GM19240 (cell line): ENCODE results near the gene GNB5.
"Not testable (repeated sequence)": the region's sequence is repeated elsewhere in the genome, so short reads cannot be mapped to it uniquely, and the experiment has no call there.

Experiments
- DNase-seq: peaks from one replicate; pipeline ENCODE4 v3.0.0; 2011; ENCODE audit warnings: low spot score; ENCODE audit not compliant: insufficient read length

GNB5 gene

DNA sequence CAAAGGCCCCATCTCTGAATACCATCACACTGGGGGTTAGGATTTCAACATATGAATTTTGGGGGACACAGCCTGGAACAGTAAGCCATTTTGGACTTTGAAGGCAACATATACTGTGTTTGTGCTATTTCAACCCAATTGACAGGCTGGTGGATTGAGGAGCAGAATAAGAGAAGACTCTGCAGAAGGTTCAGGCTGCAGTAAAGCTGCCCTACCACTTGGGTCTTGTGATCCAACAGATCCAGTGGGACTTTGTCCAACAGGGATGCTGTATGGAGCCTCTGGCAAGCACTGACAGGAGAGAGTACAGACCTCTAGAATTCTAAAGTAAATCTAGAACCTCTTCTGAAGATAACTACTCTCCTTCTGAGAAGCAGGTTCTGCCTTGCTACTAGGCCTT, 77.5 kb downstream of the GNB5 start:
- DNase-seq, result no peak

- no peak for DNase-seq
Observed at GRCh38 chr15:52113235-52113634, 78.0 kb downstream of the GNB5 start.

DNA sequence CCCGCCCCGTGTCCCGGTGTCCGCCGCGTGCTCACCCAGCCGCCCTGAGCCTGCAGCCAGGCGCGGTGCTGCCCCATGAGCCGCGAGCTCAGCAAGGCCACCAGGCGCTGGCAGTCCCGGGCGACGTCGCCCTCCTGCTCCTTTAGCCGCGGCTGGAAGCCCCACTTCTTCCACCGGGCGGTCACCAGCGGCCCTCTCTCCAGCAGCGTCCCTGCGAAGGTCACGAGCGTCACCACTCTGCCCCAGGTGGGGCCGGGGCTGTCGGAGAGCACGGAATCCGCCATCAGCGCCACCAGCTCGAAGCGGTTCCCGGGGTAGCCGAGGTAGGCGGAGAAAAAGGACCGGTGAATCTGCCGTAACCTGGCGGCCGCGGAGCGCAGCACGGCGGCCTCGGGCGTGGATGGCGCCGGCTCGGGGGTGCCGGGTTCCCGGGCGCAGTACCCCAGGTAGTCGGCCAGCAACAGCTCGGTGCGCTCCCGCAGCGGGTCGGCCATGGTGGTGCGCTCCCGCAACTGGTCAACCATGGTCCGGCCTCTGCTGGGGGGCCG, 78.9 kb downstream of the GNB5 start:
- no peak for DNase-seq

DNA sequence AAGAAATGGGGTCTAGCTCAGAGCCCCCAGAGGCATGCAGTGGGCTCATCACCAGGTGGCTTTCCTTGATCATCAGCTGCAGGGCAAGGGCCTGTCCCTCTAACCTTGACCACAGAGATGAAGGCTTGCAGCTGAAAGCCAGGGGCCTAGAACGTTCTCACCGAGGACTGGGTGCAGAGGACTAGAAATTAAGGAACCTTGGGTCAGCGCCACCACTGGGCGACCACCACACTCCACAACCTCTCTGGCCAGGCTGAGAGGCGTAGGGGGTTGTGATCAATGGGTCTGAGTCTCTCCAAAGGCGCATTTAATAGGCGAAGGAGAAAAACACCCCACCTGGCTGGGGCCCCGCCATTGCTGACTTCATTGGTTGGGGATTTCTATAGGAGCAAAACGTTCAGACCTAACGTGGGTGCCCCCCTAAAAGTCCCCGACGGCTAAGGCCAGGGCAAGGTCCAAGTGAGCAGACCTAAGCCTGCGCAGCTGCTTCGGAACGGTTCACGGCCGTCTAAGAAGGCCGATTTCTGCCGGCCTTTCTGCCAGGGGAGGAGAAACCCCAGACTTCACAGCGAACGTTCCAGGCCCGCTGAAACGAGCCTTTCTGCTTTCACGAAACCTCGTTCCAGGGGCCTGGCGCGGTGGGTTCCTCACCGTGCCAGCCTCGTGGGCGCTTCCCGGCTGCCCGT, 79.5 kb downstream of the GNB5 start:
- DNase-seq, result no peak

GRCh38 chr15:52109559-52110451, 81.4 kb downstream of the GNB5 start:
- DNase-seq, result peak; percentile 43

DNA sequence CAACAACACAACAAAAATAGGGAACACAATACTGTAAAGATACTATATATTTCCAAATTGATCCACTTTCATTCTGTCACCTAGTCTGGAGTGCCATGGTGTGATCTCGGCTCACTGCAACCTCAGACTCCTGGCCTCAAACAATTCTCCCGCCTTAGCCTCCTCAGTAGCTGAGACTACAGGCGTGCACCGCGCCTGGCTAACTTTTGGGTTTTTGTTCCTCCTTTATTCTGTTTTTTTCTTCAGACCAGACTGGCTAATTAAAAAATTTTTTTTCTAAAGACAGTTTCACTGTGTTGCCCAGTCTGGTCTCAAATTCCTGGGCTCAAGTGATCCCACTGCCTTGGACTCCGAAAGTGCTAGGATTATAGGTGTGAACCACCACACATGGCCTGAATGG, 84.0 kb downstream of the GNB5 start:
- DNase-seq, result no peak

DNA sequence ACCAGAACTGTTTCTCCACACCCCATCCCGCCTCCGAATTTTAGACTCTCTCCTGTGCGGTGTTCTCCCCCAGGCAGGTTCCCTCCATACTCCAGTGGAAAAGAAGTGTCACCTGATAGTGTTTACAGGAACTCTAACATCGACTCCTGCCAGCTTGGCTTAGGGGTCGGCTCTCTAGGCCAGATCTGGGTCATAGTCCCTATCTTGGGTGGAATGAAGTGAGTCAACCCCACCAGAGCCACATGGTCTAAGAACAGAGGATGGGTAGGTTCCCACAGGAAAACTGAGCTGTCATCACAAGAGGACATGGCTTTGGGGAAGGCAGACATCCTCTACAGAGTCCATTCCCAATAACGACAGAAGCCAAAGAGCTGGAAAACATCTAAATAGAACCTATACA, 84.6 kb downstream of the GNB5 start:
- no peak for DNase-seq

- no peak for DNase-seq
Observed at GRCh38 chr15:52105846-52106245, 85.3 kb downstream of the GNB5 start.

DNA sequence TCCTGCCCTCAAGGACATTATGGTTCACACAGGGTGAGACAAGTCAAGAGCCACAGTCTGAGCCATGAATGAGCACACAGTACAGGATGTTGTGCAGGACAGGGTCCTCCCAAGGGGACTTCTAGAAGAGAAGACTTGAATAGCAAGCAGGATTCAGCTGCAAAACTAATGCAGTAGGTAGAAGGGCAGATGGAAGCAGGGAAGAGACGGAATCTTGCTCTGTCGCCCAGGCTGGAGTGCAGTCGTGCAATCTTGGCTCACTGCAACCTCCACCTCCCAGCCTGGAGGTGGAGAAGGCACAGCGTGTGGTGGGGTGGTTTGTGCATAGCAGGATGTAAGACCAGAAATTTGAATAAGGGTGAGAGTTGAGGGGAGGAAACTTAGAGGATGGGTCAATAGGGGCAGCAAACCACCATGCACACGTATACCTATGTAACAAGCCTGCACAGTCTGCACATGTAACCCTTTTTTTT, 86.6 kb downstream of the GNB5 start:
- no peak for DNase-seq

- no peak for DNase-seq
Observed at GRCh38 chr15:52103217-52104207, 87.7 kb downstream of the GNB5 start.

GRCh38 chr15:52102463-52102862, 88.7 kb downstream of the GNB5 start:
- no peak for DNase-seq

- no peak for DNase-seq
Observed at GRCh38 chr15:52101542-52102323, 89.5 kb downstream of the GNB5 start.

DNA sequence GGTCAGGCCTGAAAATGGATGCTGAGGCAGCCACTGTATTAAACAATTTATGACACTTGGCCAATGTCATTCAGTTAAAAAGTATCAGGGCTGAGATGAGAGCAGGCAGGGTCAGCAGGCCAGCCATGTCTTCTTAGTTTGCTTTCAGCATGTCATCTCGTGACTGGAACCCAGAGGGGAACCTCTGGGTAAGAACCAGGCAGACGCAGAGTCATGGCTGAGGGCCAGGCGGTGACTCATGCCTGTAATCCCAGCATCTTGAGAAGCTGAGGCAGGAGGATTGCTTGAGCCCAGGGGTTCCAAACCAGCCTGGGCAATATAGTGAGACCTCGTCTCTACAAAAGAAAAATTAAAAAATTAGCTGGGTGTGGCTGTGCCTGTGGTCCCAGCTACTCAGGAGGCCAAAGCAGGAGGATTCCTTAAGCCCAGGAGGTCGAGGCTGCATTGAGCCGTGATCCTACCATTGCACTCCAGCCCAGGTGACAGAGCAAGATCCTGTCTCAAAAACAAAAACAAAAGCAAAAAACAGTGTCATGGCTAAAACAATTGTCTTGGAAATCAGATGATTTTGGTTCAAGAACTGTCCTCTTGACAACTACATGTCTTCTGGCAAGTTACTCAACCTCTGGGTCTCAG, 90.3 kb downstream of the GNB5 start:
- no peak for DNase-seq

GRCh38 chr15:52099651-52100272, 91.4 kb downstream of the GNB5 start:
- DNase-seq, result no peak

DNA sequence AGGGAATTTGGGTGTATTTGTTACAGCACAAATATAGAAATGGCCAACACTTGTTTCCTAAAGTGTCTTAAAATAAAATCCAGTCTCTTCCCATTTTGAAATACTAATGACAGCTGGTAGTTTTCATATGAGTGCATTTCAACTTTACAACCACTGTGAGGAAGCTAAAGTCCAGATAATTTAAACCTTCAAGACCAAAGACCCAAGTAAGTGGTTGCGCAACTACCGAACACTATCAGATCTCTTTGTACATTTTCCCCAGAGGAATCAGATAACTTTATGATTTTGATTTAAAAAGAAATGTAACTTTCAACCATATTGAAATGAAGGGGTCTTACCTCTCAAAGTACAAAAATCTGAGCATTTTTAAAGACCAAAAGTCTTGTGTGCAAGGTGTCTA, 92.9 kb downstream of the GNB5 start:
- no peak for DNase-seq

DNA sequence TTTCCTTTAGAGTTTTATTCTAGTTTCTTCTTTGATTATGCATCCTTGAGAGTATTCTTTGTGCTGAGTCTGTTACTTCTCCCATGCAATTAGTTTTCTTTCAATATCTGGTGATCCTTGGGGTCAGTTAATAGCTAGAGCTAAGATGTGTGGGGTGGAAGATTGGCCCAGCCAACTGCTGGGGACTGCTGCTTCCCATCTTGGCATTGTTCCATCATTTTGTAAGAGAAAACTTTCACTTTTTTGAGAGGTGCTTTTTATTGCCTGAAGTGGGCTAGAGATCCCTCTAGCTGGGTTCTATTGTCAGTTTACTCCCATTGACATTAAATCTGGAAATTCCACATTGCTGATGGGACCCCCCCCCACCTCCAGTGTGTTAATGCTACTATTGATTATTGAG, 94.0 kb downstream of the GNB5 start:
- no peak for DNase-seq

GRCh38 chr15:52096536-52096935, 94.7 kb downstream of the GNB5 start:
- DNase-seq, result not testable (repeated sequence)

DNA sequence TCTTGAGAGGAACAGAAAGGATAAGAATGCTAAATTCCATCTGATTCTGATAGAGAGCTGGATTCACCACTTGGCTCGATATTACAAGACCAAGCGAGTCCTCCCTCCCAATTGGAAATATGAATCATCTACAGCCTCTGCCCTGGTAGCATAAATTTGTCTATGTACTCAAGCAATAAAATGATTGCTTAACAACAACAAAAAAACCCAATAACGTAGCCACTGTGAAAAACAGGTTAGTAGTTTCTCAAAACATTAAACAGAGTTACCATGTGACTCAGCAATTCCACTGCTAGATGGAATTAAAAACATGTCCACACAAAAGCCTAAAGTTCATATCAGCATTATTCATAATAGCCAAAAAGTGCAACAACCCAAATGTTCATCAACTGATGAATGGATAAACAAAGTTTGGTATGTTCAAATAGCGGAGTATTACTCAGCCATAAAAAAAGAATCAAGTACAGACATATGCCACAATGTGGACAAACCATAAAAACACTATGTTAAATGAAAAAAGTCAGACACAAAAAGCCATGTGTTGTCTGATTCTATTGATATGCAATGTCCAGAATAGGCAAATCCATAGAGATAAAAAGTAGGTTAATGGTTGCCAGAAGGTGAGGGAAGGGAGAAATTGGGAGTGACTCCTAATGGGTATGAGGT, 95.5 kb downstream of the GNB5 start:
- no peak for DNase-seq
